GM10266 (cell line): ENCODE measurements around the gene PTPRA.

Experiments
- DNase-seq: peaks from one replicate; pipeline ENCODE4 v3.0.0; 2012; ENCODE audit errors: extremely low spot score
- CTCF ChIP-seq: IDR thresholded peaks from 2 replicates; pipeline ENCODE4 v1.5.1; 2012; ENCODE audit warnings: mild to moderate bottlenecking, low read depth; ENCODE audit not compliant: control insufficient read depth, insufficient read depth; ENCODE audit errors: missing control alignments

Gene PTPRA

GRCh38 chr20:3044336-3044965 lies 171.2 kb downstream of the PTPRA start:
- DNase-seq = no peak
- TF ChIP-seq CTCF = no peak

GRCh38 chr20:3045042-3045815 lies 171.9 kb downstream of the PTPRA start:
- DNase-seq = peak; percentile 87
- TF ChIP-seq CTCF = no peak

DNA sequence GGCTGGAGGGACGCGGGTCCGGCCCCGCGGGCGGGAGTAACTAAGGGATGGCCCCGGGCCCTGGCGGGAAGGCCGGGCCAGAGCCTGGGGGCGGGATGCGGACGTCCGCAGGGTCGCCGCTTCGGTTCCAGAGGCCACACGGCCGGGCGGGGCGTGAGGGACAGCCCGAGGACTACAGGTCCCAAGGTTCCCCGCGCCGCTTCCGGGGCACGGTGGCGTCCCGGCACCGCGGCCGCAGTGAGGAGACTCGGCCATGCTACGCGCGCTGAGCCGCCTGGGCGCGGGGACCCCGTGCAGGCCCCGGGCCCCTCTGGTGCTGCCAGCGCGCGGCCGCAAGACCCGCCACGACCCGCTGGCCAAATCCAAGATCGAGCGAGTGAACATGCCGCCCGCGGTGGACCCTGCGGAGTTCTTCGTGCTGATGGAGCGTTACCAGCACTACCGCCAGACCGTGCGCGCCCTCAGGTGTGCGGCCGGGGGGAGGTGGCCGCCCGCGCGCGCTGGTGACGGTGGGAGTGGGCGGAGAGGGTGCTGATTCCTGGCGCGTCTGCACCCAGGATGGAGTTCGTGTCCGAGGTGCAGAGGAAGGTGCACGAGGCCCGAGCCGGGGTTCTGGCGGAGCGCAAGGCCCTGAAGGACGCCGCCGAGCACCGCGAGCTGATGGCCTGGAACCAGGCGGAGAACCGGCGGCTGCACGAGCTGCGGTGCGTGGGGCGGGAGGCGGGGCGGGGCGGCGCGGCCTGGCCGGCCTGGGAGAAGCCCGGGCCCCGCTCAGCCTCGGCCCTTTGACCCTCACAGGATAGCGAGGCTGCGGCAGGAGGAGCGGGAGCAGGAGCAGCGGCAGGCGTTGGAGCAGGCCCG lies 172.8 kb downstream of the PTPRA start, which contains the start of gene MRPS26:
MRPS26 (plus strand) TSS at position 237 of the 861 bp plus-strand sequence; CDS start at position 254, 17 bp downstream.
- TF ChIP-seq CTCF = no peak
- DNase-seq = peak; percentile 96

DNA sequence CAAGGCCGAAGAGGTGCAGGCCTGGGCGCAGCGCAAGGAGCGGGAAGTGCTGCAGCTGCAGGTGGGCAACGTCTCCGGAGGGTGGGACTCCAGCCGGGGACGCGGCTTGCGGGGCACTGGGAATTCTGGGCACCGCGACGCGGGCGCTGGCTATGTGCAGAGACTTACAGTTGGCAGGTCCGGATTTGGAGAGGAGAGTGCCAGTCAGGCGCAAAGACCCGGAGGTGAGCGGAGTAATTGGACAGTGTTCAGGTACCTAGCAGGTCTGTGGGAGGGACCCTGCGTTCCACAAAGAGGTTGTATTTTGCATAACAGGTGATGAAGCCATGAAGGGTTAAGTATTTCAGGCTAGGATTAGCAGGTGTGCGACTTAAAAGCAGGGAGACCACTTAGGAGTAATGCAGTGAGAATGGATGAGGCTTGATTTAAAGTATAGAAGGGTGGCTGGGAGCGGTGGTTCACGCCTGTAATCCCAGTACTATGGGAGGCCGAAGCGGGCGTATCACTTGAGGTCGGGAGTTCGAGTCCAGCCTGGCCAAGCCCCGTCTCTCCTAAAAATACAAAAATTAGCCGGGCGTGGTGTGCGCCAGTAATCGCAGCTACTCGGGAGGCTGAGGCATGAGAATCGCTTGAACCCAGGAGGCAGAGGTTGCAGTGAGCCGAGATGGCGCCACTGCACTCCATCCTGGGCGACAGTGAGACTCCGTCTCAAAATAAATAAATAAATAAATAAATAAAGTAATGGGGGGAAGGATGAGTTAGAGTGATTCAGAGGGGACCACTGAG lies 173.6 kb downstream of the PTPRA start:
- no peak for TF ChIP-seq CTCF
- no peak for DNase-seq

DNA sequence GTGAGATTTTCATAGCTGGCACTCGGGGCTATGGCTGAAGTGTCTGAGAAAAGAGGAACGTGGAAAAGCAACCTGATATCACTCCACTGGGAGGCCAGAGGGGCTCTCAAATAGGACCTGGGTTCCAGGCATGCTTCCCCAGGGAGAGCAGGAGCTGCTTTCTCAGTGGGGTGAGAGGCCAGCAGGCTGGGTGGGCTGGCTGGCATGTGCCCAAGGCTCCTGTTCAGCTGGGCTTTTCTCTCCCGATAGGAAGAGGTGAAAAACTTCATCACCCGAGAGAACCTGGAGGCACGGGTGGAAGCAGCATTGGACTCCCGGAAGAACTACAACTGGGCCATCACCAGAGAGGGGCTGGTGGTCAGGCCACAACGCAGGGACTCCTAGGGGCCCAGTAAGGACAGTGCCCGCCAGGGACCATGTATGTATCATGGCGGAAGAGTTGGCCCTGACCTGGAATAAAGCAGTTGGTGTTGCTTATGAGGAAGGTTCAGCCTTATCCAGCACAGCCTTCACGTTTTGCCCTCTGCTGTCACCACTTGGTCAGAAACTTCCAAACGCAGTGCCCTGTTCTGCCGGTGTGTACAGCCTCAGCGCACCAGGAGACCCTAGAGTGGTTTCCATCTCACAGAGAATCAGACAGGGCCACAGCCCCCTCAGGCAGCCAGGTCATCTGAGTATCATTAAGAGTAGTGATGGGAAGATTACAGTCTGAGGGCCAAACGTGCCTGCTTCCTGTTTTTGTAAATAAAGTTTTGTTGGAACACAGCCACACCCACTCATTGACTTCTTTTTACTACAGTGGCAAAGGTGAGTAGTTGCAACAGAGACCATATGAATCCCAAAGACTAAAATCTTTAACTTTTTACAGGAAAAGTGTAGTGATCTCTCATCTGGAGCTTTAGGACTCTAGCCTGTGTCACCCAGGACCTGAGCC lies 174.5 kb downstream of the PTPRA start:
- no peak for TF ChIP-seq CTCF
- DNase-seq = no peak

GRCh38 chr20:3051385-3052019 lies 178.2 kb downstream of the PTPRA start:
- no peak for DNase-seq
- no peak for TF ChIP-seq CTCF
